ENCODE measurements around the gene COPS6. TPM values are rescaled to one million over a fixed set of nuclear protein-coding genes. Genes with fewer than 3 reads are reported as not detected.

The COPS6 gene
- total and polyA plus RNA-seq, 2 of the 4 experiments (the other 2 are of a cell fraction), result 185 to 325 TPM

DNA sequence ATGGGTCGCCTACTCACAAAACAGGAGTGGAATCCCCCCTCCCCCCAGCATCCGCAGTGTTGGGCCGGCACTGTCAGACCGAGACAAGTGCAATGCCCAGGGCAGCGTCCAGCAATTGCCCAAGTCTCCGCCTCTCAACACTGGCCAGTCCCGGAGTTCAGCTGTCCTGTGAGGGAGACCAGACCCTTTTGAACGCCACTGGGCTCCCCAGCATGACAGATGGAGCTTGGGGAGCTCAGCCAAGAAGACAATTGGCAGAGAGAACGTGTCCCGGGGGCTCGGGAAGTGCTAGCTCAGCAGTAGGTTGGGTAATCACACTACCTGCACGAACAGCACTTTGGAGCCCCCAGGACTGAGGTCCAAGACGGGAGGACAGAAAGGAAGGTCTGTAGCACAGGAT, 4.7 kb downstream of the COPS6 start:
- CTCF ChIA-PET, result no interaction called here
- H3K27ac ChIP-seq (ENCODE audit: insufficient read depth, low read length), result no peak overlapping the region

More for the DNA sequence above, 4.7 kb downstream of the COPS6 start:
- H3K4me2 ChIP-seq (ENCODE audit: low read depth, low read length), result no peak overlapping the region
- no peak overlapping the region for H3K9ac ChIP-seq (ENCODE audit: low read depth, low read length)
- H3K23ac ChIP-seq (ENCODE audit: low read depth, low read length), result 0 out of 2 replicates have a peak overlapping the region, but pooled peaks have one; percentile 24
- no peak overlapping the region for H3K18ac ChIP-seq (ENCODE audit: low read depth, low read length)
- no peak for TF ChIP-seq NFE2L2 (IDR thresholded peaks at IDR 0.05; ENCODE audit: low read depth, low read length)
- no peak for TF ChIP-seq MAZ (IDR thresholded peaks at IDR 0.05; ENCODE audit: borderline replicate concordance, low read depth, low read length)
- no peak for TF ChIP-seq FOS (IDR thresholded peaks at IDR 0.05; ENCODE audit: low read depth, low read length)
- TF ChIP-seq POLR2A (IDR thresholded peaks at IDR 0.05; ENCODE audit: low read depth, low read length), result no peak
- TF ChIP-seq CTCF (conservative IDR thresholded peaks at IDR 0.05; ENCODE audit: low read depth, low read length), result no peak
- no peak overlapping the region for H2AFZ ChIP-seq (replicated peaks; ENCODE audit: low read length, poor library complexity)
- H3K56ac ChIP-seq (ENCODE audit: extremely low read depth, insufficient read depth, low read length), result no peak overlapping the region
- H3K27me3 ChIP-seq (ENCODE audit: control insufficient read depth, insufficient read depth, low read length), result no peaks in the 10 kb centered on the region
- no peak overlapping the region for H3K14ac ChIP-seq (replicated peaks; ENCODE audit: low read depth, low read length)
- no peak overlapping the region for H2BK120ac ChIP-seq (ENCODE audit: low read depth, low read length)
- peaks cover 9% of the 10 kb centered on the region for H3K9me1 ChIP-seq (ENCODE audit: insufficient read depth, low read length)
- no peak overlapping the region for H4K91ac ChIP-seq (ENCODE audit: insufficient read depth, low read depth, low read length)
- H2AK5ac ChIP-seq (ENCODE audit: low read depth, low read length), result no peak overlapping the region
- no peak overlapping the region for H3K4me3 ChIP-seq (ENCODE audit: insufficient read depth, low read depth, low read length)
- H3K4me1 ChIP-seq (ENCODE audit: control insufficient read depth, insufficient read depth, low read length), result peaks cover 5% of the 10 kb centered on the region
- ATAC-seq (ENCODE audit: low read depth), result no peak
- no peak overlapping the region for H4K8ac ChIP-seq (ENCODE audit: low read depth in 2 of 2, low read length in 2 of 2)
- H2BK20ac ChIP-seq (ENCODE audit: low read depth, low read length), result no peak overlapping the region
- H3K4ac ChIP-seq (ENCODE audit: low read depth, low read length), result no peak overlapping the region
- DNase-seq, result no peak
- peaks cover 71% of the 10 kb centered on the region for H3K36me3 ChIP-seq (ENCODE audit: control insufficient read depth, insufficient read depth, low read length)
- in situ Hi-C loops (cut with MboI; ENCODE audit: low sequenced_read_pairs), result no loop called here
- POLR2A ChIA-PET (ENCODE audit: unreplicated experiment), result no interaction called here
- BruUV-seq (replicated peaks), result no TSS peak
- no peak overlapping the region for H2BK5ac ChIP-seq (ENCODE audit: low read depth, low read length, poor library complexity, severe bottlenecking)
- H3K9me3 ChIP-seq (ENCODE audit: control insufficient read depth, insufficient read depth, low read length), result no peaks in the 10 kb centered on the region
- no peak overlapping the region for H4K5ac ChIP-seq (ENCODE audit: low read depth, low read length)
- peaks cover 15% of the 10 kb centered on the region for H4K20me1 ChIP-seq (ENCODE audit: insufficient read depth, low read length)
- dilution Hi-C loops (cut with HindIII; ENCODE audit: low sequenced_read_pairs, unreplicated experiment), result no loop called here
- WGBS, 2 experiments (ENCODE audit: extremely low coverage in 2 of 2, insufficient read length in 1 of 2), result 58% methylated on average over 5 of the region's 13 CpGs; no CpG with 5 or more reads in 1 of the 2 experiments
- intact Hi-C loops (cut with micrococcal nuclease), result no loop called here
- H2AK9ac ChIP-seq (replicated peaks; ENCODE audit: low read depth, low read length, poor library complexity), result no peak overlapping the region
- peaks cover 41 to 81% of the 10 kb centered on the region in 2 experiments for H3K79me1 ChIP-seq (ENCODE audit: low read depth in 1 of 2, low read length in 2 of 2)
- H2BK15ac ChIP-seq (ENCODE audit: low read depth, low read length), result no peak overlapping the region
